Measurements from ENCODE around the gene SLC6A16.
A peak's percentile ranks its signal among the peaks of the same experiment; 100 is the strongest.
"Not testable (repeated sequence)": the region's sequence is repeated elsewhere in the genome, so short reads cannot be mapped to it uniquely, and the experiment has no call there.

SLC6A16 gene

DNA sequence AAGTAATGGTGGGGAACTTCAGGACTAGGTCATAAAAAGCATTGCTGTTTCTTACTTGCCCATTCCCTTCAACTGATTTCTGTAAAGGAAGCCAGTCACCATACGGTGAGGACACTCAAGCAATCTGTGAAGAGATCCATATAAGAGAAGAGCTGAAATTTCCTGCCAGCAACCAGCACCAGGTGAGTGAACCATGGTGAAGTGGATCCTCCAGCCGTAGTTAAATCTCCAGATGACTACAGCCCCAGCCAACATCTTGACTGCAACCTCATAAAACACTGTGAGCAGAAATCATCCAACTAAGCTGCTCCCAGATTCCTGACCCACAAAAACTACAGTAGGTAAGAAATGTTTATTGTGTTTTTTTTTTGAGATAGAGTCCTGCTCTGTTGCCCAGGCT lies 3.8 kb upstream of the SLC6A16 start:
- DNase-seq, result no peak

DNA sequence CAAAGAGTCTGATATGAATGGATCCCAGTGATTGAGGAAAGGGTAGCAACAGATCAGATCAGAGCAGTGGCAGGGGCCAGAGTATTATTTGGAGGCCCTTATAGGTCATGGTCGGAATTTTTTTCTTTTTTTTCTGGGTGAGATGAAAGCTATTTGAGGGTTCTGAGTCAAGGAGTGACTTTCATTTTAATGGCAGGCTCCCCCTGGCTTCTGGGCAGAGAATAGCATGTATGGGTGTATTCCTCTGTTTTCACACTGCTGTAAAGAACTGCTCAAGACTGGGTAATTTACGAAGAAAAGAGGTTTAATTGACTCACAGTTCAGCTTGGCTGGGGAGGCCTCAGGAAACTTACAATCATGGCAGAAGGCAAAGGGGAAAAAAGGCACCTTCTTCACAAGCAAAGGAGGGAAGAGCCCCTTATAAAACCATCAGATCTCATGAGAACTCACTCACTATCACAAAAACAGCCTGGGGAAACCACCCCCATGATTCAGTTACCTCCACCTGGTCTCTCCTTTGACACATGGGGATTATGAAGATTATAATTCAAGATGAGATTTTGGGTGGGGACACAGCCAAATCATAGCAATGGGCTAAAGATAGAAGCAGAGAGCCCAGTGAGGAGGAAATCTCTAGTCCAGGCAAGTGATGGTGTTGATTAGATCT lies 3.0 kb upstream of the SLC6A16 start:
- DNase-seq, result peak; percentile 53

DNA sequence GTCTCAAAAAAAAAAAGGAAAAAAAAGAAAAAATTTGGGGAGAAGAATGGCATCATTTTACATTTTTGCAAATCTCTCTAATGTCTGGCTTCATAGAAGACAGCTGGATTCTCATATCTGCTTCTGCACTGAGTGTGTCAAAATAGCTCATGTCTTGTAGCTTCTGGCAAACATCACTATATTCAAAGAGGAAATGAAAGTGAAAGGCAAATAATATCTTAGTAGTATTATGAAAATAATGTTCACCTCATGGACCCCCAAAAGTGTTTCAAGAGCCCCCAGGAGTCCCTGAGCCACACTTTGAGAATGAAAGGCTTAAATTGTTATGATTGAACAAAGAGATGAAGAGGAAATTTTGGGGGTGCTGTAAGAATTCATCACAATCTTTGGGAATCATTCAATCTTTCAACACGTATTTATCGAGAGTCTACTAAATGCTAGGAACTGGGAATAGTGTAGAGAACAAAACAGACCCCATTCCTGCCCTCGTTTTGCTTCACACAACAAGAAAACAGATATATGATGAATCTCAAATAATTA lies 1.2 kb upstream of the SLC6A16 start:
- DNase-seq, result no peak

- not testable (repeated sequence) for DNase-seq
Measured at GRCh38 chr19:49325756-49326155, 765 bp upstream of the SLC6A16 start.

GRCh38 chr19:49318296-49318695 lies 6.7 kb downstream of the SLC6A16 start:
- no peak for DNase-seq

DNA sequence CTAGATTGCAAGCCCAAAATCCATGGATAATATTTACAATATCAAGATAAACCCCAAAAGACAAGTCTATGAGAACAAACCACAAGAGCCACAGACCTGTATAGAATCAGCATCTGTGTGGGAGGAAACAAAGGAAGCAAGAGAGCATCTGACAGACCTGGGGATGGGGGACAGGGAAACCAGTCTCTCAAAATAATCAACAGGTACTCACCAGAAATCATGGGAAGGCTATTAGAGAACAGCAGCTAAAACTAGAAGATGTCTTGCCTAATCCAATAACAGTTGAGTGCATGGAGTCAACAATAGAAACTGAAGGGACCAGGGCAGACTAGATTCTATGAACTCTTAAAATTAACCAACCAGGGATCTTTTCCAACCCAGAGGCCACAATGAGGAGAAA lies 8.7 kb downstream of the SLC6A16 start:
- no peak for DNase-seq

DNA sequence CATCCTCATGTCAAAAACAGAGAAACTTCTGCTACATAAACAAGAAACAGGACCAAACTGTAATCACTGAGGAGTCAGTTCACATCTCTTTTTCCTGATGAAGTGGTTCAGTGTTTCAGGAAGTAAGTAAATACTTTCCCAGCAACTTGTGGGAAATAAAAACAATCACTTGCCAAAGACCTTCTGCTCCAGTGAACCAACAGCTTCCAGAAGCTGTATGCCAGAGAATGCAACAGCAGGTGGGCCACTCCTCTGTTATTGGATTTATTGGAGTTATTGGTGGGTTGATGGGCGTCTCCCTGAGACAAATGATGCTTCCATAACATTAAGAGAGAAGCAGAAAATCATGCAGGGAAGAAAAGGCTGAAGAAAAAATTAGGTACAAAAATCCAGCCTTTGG lies 9.9 kb downstream of the SLC6A16 start:
- no peak for DNase-seq

DNA sequence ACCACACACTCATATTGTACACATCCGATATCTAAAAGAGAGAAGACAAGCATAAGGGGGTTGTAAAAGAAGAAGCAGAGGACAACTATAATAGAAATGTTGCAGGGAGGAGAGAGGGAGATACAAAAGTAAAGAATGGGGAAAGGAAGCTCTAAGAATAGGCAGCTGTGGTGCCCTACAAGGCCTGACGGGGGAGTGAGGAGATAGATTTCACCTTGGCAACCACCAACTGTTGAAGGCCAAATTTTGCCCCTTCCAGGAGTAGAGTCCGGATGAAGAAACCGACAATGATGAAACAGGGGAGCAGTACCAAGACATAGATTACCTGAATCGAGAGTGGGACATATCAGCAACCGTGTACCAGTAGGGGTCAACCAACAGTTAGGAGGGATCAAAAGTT lies 15.9 kb downstream of the SLC6A16 start:
- DNase-seq, result no peak

DNA sequence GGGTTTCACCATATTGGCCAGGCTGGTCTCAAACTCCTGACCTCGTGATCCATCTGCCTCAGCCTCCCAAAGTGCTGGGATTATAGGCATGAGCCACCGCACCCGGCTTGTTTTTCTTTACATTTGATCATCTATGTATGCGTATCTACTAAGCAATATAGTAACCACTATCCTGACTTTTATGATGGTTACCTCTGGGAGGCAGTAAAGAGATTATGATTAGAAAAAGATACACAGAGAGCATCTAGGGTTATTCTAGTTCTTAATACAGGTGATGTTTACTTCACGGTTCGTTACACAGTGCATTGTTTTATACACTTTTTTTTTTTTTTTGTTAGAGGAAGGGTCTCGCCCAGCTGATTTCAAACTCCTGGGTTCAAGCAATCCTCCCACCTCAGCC lies 18.3 kb downstream of the SLC6A16 start:
- not testable (repeated sequence) for DNase-seq

DNA sequence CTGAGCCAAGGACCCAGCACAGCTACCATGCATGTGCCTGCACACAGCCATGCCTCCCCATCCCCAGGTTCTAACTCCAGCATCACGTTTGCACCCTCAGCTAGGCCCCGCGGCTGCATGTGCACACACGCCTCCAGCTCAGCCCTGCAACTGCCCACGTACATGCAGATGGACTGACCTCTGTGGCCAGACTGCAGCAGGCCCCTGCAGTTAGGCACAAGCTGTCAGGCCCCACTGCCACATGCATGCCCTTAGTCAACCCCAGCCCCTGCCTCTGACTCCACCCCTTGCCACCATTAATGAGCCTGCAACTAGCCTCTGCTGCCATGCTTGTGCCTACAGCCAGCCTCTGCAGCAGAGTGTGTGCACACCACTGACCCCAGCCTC lies 23.1 kb downstream of the SLC6A16 start:
- no peak for DNase-seq

DNA sequence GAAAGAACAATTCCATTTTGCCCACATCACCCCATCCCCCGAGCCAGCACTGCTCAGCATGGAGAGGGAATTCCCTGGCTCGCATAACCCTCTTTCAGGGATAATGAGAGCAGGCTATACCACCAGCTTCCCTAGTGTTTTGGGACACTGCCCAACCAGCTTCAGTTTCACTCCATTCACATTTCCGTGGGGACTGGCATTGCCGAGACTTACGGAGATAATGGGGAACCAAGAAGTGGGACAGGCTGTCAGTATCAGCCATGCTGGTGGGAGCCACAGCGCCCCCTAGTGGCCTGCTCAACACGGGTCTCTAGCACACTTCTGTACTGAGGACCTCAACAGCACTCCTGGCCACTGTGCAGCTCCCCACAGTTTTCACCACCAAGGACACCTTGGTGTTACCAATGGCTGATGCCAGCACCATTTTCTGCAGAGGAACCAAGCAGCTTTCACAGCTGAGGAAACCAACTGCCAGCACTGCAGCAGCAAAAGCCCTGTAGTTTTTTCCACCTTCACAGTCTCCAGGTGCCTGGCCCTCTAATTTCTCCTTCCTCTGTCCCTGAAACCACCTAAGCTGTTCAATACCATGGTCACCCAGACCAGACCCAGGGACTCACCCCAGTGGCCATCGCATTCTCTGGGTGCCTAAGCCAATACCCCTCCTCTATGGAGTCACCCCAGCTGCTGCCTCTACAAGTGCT lies 23.7 kb downstream of the SLC6A16 start:
- DNase-seq, result peak; percentile 79

DNA sequence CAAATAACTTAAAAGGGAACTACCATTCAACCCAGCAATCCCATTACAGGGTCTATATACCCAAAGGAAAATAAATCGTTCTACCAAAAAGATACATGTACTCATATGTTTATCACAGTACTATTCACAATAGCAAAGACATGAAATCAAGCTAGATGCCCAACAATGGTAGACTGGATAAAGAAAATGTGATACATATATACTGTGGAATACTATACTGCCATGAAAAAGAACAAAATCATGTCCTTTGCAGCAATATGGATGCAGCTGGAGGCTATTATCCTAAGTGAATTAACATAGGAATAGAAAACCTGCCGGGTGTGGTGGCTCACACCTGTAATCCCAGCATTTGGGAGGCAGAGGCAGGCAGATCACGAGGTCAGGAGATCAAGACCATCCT lies 26.3 kb downstream of the SLC6A16 start:
- DNase-seq, result not testable (repeated sequence)

DNA sequence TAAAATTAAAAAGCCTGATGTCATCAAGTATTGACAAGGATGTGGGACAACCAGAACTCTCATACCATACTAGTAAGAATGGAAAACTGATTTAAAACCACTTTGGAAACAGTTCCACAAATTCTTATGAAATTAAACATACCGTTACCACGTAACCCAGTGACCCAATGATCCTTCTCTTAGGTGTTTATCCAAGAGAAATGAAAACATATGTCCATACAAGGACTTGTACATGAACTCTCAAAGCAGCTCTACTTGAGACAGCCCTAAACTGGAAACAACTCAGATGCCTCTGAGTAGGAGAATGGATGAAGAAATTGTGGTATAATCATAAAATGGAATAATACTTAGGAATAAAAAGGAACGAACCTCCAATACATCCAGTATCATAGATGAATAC lies 27.6 kb downstream of the SLC6A16 start:
- no peak for DNase-seq

DNA sequence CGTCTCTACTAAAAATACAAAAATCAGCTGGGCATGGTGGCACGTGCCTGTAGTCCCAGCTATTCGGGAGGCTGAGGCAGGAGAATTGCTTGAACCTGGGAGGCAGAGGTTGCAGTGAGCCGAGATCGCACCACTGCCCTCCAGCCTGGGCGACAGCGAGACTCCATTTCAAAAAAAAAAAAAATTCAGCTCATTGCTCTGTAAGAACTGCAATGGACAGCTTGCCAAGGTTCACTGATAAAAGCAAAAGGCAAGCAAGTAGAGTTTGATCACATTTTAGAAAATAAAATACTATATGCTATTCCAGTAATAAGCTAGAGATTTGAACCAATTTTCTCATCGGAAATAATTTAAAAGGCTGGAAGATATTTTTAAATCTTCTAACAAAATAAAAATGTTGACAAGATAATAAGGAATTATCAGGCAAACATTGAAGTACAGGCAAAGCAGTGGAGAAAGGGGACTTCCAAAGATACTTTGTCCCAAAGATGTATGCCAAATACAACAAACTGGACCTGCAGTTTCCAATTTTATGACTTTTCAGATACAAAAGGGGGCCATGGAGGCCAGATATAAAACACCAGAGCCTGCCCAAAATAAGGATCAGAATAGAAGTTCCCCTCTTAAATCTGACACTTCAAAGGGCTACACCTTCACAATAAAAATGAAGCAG lies 29.6 kb downstream of the SLC6A16 start:
- DNase-seq, result no peak

GRCh38 chr19:49294401-49294800 lies 30.6 kb downstream of the SLC6A16 start:
- no peak for DNase-seq

DNA sequence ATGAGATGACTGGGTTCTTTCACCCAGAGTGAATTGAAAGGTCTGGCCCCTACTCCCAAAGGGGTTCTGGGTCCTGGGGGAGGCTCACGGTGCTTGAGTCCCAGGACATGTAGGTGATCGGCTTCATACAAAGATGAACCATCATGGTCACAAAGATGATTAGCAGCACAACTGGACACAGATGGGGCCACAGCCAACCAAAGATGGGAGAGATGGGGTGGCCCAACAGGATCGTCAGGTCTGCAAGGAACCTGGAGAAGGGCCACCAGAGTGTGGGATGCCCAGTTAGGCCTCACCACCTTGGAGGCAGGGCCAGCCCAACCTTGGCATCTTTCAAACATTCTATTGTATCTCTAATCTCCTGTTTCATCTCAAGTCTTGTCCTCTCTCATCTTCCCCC lies 34.5 kb downstream of the SLC6A16 start:
- DNase-seq, result no peak

DNA sequence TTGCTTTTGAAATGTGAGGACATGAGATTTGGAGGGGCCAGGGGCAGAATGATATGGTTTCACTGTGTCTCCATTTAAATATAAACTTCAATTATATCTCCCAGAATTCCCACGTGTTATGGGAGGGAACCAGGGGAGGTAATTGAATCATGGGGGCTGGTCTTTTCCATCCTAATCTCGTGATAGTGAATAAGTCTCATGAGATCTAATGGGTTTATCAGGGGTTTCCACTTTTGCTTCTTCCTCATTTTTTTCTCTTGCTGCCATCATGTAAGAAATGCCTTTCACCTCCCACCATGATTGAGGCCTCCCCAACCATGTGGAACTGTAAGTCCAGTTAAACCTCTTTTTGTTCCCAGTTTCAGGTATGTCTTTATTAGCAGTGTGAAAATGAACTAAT lies 35.7 kb downstream of the SLC6A16 start:
- not testable (repeated sequence) for DNase-seq

DNA sequence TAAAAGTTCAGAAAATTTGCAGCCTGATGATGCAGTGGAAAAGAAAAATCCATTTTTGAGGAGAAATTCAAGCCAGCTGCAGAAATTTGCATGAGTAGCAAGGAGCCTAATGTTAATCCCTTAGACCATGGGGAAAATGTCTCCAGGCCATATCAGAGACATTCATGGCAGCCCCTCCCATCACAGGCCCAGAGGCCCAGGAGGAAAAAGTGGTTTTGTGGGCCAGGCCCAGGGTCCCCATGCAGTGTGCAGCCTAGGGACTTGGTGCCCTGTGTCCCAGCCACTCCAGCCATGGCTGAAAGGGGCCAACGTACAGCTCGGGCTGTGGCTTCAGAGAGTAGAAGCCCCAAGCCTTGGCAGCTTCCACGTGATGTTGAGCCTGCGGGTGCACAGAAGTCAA lies 36.8 kb downstream of the SLC6A16 start:
- DNase-seq, result not testable (repeated sequence)

DNA sequence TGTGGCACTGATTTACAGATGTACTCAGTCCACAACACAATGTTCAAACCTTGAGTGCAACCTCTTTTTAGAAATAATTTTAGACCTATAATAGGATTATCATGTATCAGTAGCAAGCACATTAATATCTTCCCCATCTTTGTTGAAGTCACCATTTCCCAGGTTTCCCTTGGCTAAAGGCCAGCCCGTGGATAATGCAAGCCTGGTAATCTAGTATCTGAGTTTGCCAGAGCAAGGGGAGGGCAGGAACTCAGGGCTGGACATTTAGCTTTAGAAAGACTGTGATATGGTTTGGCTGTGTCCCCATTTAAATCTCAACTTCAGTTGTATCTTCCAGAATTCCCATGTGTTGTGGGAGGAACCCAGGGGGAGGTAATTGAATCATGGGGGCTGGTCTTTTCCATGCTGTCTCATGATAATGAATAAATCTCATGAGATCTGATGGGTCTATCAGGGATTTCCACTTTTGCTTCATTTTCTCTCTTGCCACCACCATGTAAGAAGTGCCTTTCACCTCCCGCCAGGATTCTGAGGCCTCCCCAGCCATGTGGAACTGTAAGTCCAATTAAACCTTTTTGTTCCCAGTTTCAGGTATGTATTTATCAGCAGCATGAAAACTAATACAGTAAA lies 37.7 kb downstream of the SLC6A16 start:
- no peak for DNase-seq

- no peak for DNase-seq
Measured at GRCh38 chr19:49282184-49282583, 42.8 kb downstream of the SLC6A16 start.

- DNase-seq, result no peak
Measured at GRCh38 chr19:49272204-49272603, 52.8 kb downstream of the SLC6A16 start.

- no peak for DNase-seq
Measured at GRCh38 chr19:49271080-49271753, 53.8 kb downstream of the SLC6A16 start.

DNA sequence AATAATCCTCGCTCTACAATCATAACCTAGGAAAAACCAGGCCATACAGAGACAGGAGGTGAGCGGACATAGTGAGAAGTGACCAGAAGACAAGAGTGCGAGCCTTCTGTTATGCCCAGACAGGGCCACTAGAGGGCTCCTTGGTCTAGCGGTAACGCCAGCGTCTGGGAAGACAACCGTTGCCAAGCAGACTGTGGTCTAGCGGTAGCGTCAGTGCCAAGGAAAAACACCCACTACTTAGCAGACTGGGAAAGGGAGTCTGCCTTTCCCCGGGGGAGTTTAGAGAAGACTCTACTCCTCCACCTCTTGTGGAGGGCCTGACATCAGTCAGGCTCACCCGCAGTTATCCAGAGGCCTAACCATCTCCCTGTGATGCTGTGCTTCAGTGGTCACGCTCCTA lies 58.6 kb downstream of the SLC6A16 start:
- DNase-seq, result peak; percentile 42

Measured in activated naive CD4-positive, alpha-beta T cell treated with anti-CD3 and anti-CD28 coated beads, Interleukin-2, amount 50 U/mL, for 16 hours (primary cell).